ENCODE measurements around the gene VEPH1. TPM values are rescaled to one million over a fixed set of nuclear protein-coding genes. Genes with fewer than 3 reads are reported as not detected.

The VEPH1 gene
- total RNA-seq, 2 donors from 2014 or later: 15.0 to 30.0 TPM

- Histone ChIP-seq H3K4me1 (no peaks in the 10 kb centered on the region), H3K4me3 (no peak overlapping the region), H3K27me3 (no peaks in the 10 kb centered on the region), H3K27ac (no peak overlapping the region), H3K36me3 (replicated peaks in 1 of 2; ENCODE audit: insufficient read depth in 1 of 2, low read depth in 2 of 2) (no peaks in the 10 kb centered on the region), H3K9me3 (no peaks in the 10 kb centered on the region)
- ATAC-seq (no peak), DNase-seq (no peak)
- intact Hi-C loops (cut with DNase I): no loop called here
- WGBS, 2 donors: 65 to 82% methylated on average over 1 of the region's 1 CpG
- TF ChIP-seq POLR2A (IDR thresholded peaks at IDR 0.05) (no peak), CTCF (IDR thresholded peaks at IDR 0.05) (no peak)
Observed at GRCh38 chr3:157379525-157380140, 123.6 kb downstream of the VEPH1 start.

- no peak overlapping the region for H3K4me3 ChIP-seq
- no peaks in the 10 kb centered on the region for H3K4me1 ChIP-seq
- no peak for ATAC-seq
- H3K36me3 ChIP-seq (replicated peaks in 1 of 2; ENCODE audit: insufficient read depth in 1 of 2, low read depth in 2 of 2): no peaks in the 10 kb centered on the region
- TF ChIP-seq CTCF (IDR thresholded peaks at IDR 0.05) (no peak), POLR2A (IDR thresholded peaks at IDR 0.05) (no peak)
- H3K27me3 ChIP-seq: no peaks in the 10 kb centered on the region
- intact Hi-C loops (cut with DNase I): no loop called here
- no peaks in the 10 kb centered on the region for H3K9me3 ChIP-seq
- H3K27ac ChIP-seq: no peak overlapping the region
- DNase-seq: no peak
- WGBS, 2 donors: 73 to 76% methylated on average over 5 of the region's 5 CpGs
Observed at GRCh38 chr3:157376603-157377300, 126.5 kb downstream of the VEPH1 start.

- ATAC-seq (no peak), DNase-seq (no peak)
- intact Hi-C loops (cut with DNase I): no loop called here
- H3K27me3 ChIP-seq: no peaks in the 10 kb centered on the region
- H3K36me3 ChIP-seq (replicated peaks in 1 of 2; ENCODE audit: insufficient read depth in 1 of 2, low read depth in 2 of 2): no peaks in the 10 kb centered on the region
- H3K27ac ChIP-seq: no peak overlapping the region
- TF ChIP-seq POLR2A (IDR thresholded peaks at IDR 0.05) (no peak), CTCF (IDR thresholded peaks at IDR 0.05) (no peak)
- WGBS, 2 donors: 82 to 88% methylated on average over 4 of the region's 4 CpGs
- no peak overlapping the region for H3K4me3 ChIP-seq
- no peaks in the 10 kb centered on the region for H3K9me3 ChIP-seq
- H3K4me1 ChIP-seq: peaks cover 10% of the 10 kb centered on the region
Observed at GRCh38 chr3:157375342-157375986, 127.8 kb downstream of the VEPH1 start.

GRCh38 chr3:157374933-157375332 lies 128.3 kb downstream of the VEPH1 start:
- Histone ChIP-seq H3K27ac (no peak overlapping the region), H3K27me3 (no peaks in the 10 kb centered on the region), H3K9me3 (no peaks in the 10 kb centered on the region), H3K4me3 (no peak overlapping the region), H3K36me3 (replicated peaks in 1 of 2; ENCODE audit: insufficient read depth in 1 of 2, low read depth in 2 of 2) (no peaks in the 10 kb centered on the region), H3K4me1 (peaks cover 16% of the 10 kb centered on the region)
- 95 to 96% methylated on average over 3 of the region's 3 CpGs for WGBS, 2 donors
- no peak for DNase-seq
- intact Hi-C loops (cut with DNase I): no loop called here
- ATAC-seq: no peak
- TF ChIP-seq POLR2A (IDR thresholded peaks at IDR 0.05): no peak
- no peak for TF ChIP-seq CTCF (IDR thresholded peaks at IDR 0.05)

Measured in body of pancreas (tissue), 4 donors.